Stomach smooth muscle (tissue), 2 donors: ENCODE measurements around the gene SYNGR2.

Experiments
- H3K27ac ChIP-seq: one replicate; pipeline ENCODE4 v1.7.0; 2013; ENCODE audit warnings: mild to moderate bottlenecking, low read length, inconsistent platforms
- H3K27me3 ChIP-seq, 2 donors: one replicate each; pipeline ENCODE4 v1.7.0; 2013; ENCODE audit warnings: low read length in 2 of 2; ENCODE audit not compliant: insufficient read depth in 2 of 2, control insufficient read depth in 1 of 2
- H3K36me3 ChIP-seq, 2 donors: one replicate each; pipeline ENCODE4 v1.7.0; 2013; ENCODE audit warnings: low read length in 2 of 2; ENCODE audit not compliant: control insufficient read depth in 2 of 2, insufficient read depth in 2 of 2
- H3K4me1 ChIP-seq: one replicate; pipeline ENCODE4 v1.7.0; 2013; ENCODE audit warnings: low read length; ENCODE audit not compliant: control insufficient read depth, insufficient read depth
- H3K4me3 ChIP-seq, 2 donors: one replicate each; pipeline ENCODE4 v1.7.0; 2013; ENCODE audit warnings: low read length in 2 of 2
- H3K9ac ChIP-seq, 2 donors: one replicate each; pipeline ENCODE4 v1.7.0; 2013; ENCODE audit warnings: low read length in 2 of 2, mild to moderate bottlenecking in 1 of 2
- H3K9me3 ChIP-seq, 2 donors: one replicate each; pipeline ENCODE4 v1.7.0; 2013; ENCODE audit warnings: low read length in 2 of 2; ENCODE audit not compliant: control insufficient read depth in 2 of 2
- donor health status: healthy.
- donor health status: Pancreatic carcinoma.

Gene SYNGR2

GRCh38 chr17:78196716-78197115, 28.3 kb downstream of the SYNGR2 start:
- Histone ChIP-seq H3K9ac (no peak overlapping the region), H3K4me1 (no peaks in the 10 kb centered on the region), H3K4me3 (no peak overlapping the region), H3K9me3 (no peaks in the 10 kb centered on the region), H3K36me3 (peaks cover 0 to 12% of the 10 kb centered on the region in 2 donors), H3K27me3 (no peaks in the 10 kb centered on the region), H3K27ac (no peak overlapping the region)

- no peak overlapping the region for H3K27ac ChIP-seq
Observed at GRCh38 chr17:78197147-78197832, 28.9 kb downstream of the SYNGR2 start.

GRCh38 chr17:78200451-78200850, 32.1 kb downstream of the SYNGR2 start:
- no peak overlapping the region for H3K27ac ChIP-seq

More at GRCh38 chr17:78197147-78197832, 28.9 kb downstream of the SYNGR2 start:
- Histone ChIP-seq H3K9ac (no peak overlapping the region), H3K27me3 (no peaks in the 10 kb centered on the region), H3K4me3 (no peak overlapping the region), H3K36me3 (peaks cover 0 to 12% of the 10 kb centered on the region in 2 donors), H3K9me3 (no peaks in the 10 kb centered on the region), H3K4me1 (no peaks in the 10 kb centered on the region)

GRCh38 chr17:78202666-78203065, 34.3 kb downstream of the SYNGR2 start:
- Histone ChIP-seq H3K27ac (no peak overlapping the region), H3K9ac (no peak overlapping the region), H3K36me3 (peaks cover 0 to 4% of the 10 kb centered on the region in 2 donors)

More at GRCh38 chr17:78200451-78200850, 32.1 kb downstream of the SYNGR2 start:
- H3K9me3 ChIP-seq, result no peaks in the 10 kb centered on the region
- peaks cover 0 to 11% of the 10 kb centered on the region in 2 donors for H3K36me3 ChIP-seq
- H3K4me3 ChIP-seq, result no peak overlapping the region
- H3K9ac ChIP-seq, result no peak overlapping the region
- H3K4me1 ChIP-seq, result no peaks in the 10 kb centered on the region
- H3K27me3 ChIP-seq, result no peaks in the 10 kb centered on the region

GRCh38 chr17:78204387-78205123, 36.2 kb downstream of the SYNGR2 start:
- Histone ChIP-seq H3K36me3 (peaks cover 0 to 4% of the 10 kb centered on the region in 2 donors), H3K4me1 (no peaks in the 10 kb centered on the region), H3K27ac (no peak overlapping the region), H3K9me3 (no peaks in the 10 kb centered on the region), H3K27me3 (no peaks in the 10 kb centered on the region), H3K9ac (no peak overlapping the region), H3K4me3 (no peak overlapping the region)

More at GRCh38 chr17:78202666-78203065, 34.3 kb downstream of the SYNGR2 start:
- H3K4me3 ChIP-seq, result no peak overlapping the region
- no peaks in the 10 kb centered on the region for H3K4me1 ChIP-seq
- H3K9me3 ChIP-seq, result no peaks in the 10 kb centered on the region
- no peaks in the 10 kb centered on the region for H3K27me3 ChIP-seq

- Histone ChIP-seq H3K4me3 (no peak overlapping the region), H3K9me3 (no peaks in the 10 kb centered on the region), H3K36me3 (peaks cover 0 to 4% of the 10 kb centered on the region in 2 donors), H3K9ac (no peak overlapping the region), H3K27ac (no peak overlapping the region), H3K27me3 (no peaks in the 10 kb centered on the region), H3K4me1 (no peaks in the 10 kb centered on the region)
Observed at GRCh38 chr17:78205124-78205775, 36.9 kb downstream of the SYNGR2 start.

- Histone ChIP-seq H3K27me3 (no peaks in the 10 kb centered on the region), H3K36me3 (peaks cover 0 to 4% of the 10 kb centered on the region in 2 donors), H3K4me3 (no peak overlapping the region), H3K9me3 (no peaks in the 10 kb centered on the region), H3K9ac (no peak overlapping the region), H3K4me1 (no peaks in the 10 kb centered on the region), H3K27ac (no peak overlapping the region)
Observed at GRCh38 chr17:78206298-78206697, 37.9 kb downstream of the SYNGR2 start.

- Histone ChIP-seq H3K9ac (no peak overlapping the region), H3K27ac (no peak overlapping the region), H3K9me3 (no peaks in the 10 kb centered on the region), H3K4me3 (no peak overlapping the region), H3K27me3 (no peaks in the 10 kb centered on the region), H3K36me3 (peaks cover 0 to 4% of the 10 kb centered on the region in 2 donors), H3K4me1 (no peaks in the 10 kb centered on the region)
Observed at GRCh38 chr17:78208486-78208885, 40.1 kb downstream of the SYNGR2 start.

- Histone ChIP-seq H3K27ac (no peak overlapping the region), H3K27me3 (peaks cover 0 to 5% of the 10 kb centered on the region in 2 donors), H3K4me1 (peaks cover 4% of the 10 kb centered on the region), H3K4me3 (no peak overlapping the region), H3K36me3 (no peaks in the 10 kb centered on the region), H3K9me3 (no peaks in the 10 kb centered on the region), H3K9ac (no peak overlapping the region)
Observed at GRCh38 chr17:78210111-78210510, 41.7 kb downstream of the SYNGR2 start.

GRCh38 chr17:78211032-78211431, 42.7 kb downstream of the SYNGR2 start:
- Histone ChIP-seq H3K4me1 (peaks cover 4% of the 10 kb centered on the region), H3K36me3 (no peaks in the 10 kb centered on the region), H3K4me3 (no peak overlapping the region), H3K27me3 (peaks cover 0 to 5% of the 10 kb centered on the region in 2 donors), H3K27ac (no peak overlapping the region), H3K9me3 (no peaks in the 10 kb centered on the region), H3K9ac (no peak overlapping the region)
